H1 (cell line): ENCODE measurements around the gene AURKAIP1. TPM values are rescaled to one million over a fixed set of nuclear protein-coding genes. Genes with fewer than 3 reads are reported as not detected.

Experiments
- CTCF ChIA-PET: fragments of 300-600 bp; sonication (Branson Sonifier 250); formaldehyde crosslinking; loops from one replicate; lab custom pipeline; 2021; ENCODE audit not compliant: partially characterized antibody; lab: Charles Lee
- POLR2A ChIA-PET: fragments of 300-600 bp; sonication (Branson Sonifier 250); formaldehyde crosslinking; loops from one replicate; lab custom pipeline; 2021; ENCODE audit warnings: inconsistent platforms; ENCODE audit not compliant: partially characterized antibody; lab: Charles Lee
- DNase-seq, 2 experiments: peaks; one replicate each; pipeline versions ENCODE4 v3.0.0 to v3.0.0-alpha.2; 2010 to 2022; ENCODE audit warnings: low spot score in 2 of 2, low read depth in 1 of 2, mixed read lengths in 1 of 2
- FAIRE-seq: peaks from 2 replicates; lab custom pipeline; 2011; peaks lifted over from hg19 to GRCh38; lab: Jason Lieb, UNC
- H2AFZ ChIP-seq: 2 replicates; pipeline ENCODE4 v1.8.1; 2012; ENCODE audit warnings: low read length, inconsistent platforms
- H2AK5ac ChIP-seq: 2 replicates; pipeline ENCODE4 v1.6.1; 2013; ENCODE audit warnings: low read depth, low read length
- H2BK120ac ChIP-seq: replicated peaks from 2 replicates; pipeline ENCODE3; 2013; ENCODE audit warnings: low read depth, low read length, inconsistent platforms
- H2BK12ac ChIP-seq: 2 replicates; pipeline ENCODE4 v1.6.1; 2013; ENCODE audit warnings: low read depth, low read length
- H2BK15ac ChIP-seq: 2 replicates; pipeline ENCODE4 v1.6.1; 2013; ENCODE audit warnings: low read length
- H2BK20ac ChIP-seq: 2 replicates; pipeline ENCODE4 v1.6.1; 2013; ENCODE audit warnings: low read length
- H2BK5ac ChIP-seq: 2 replicates; pipeline ENCODE4 v1.6.1; 2013; ENCODE audit warnings: low read depth, low read length
- H3K14ac ChIP-seq: 2 replicates; pipeline ENCODE4 v1.6.1; 2013; ENCODE audit warnings: inconsistent platforms; ENCODE audit not compliant: insufficient read length
- H3K18ac ChIP-seq: 2 replicates; pipeline ENCODE4 v1.6.1; 2013; ENCODE audit warnings: low read length; ENCODE audit errors: extremely low read depth
- H3K23ac ChIP-seq: 2 replicates; pipeline ENCODE4 v1.6.1; 2013; ENCODE audit warnings: inconsistent platforms; ENCODE audit not compliant: insufficient read length
- H3K23me2 ChIP-seq: 2 replicates; pipeline ENCODE4 v1.6.1; 2013; ENCODE audit warnings: low read depth, low read length
- H3K27ac ChIP-seq: 2 replicates; pipeline ENCODE4 v1.6.1; 2011; ENCODE audit warnings: low read depth, low read length, inconsistent platforms
- H3K27me3 ChIP-seq, 4 experiments: replicated peaks in 1 of 4; 1 replicate in 1 of 4; 2 replicates in 3 of 4; pipeline versions ENCODE4 v1.6.1 to v1.8.1; 2011 to 2013; ENCODE audit warnings: low read length in 3 of 4, mild to moderate bottlenecking in 3 of 4, inconsistent platforms in 2 of 4, mixed read lengths in 2 of 4, moderate library complexity in 1 of 4; ENCODE audit not compliant: control insufficient read depth in 3 of 4, insufficient read depth in 3 of 4; ENCODE audit errors: extremely low read depth in 1 of 4
- H3K36me3 ChIP-seq, 4 experiments: 2 replicates each; pipeline versions ENCODE4 v1.6.1 to v1.8.1; 2011 to 2013; ENCODE audit warnings: mild to moderate bottlenecking in 4 of 4, low read length in 3 of 4, moderate library complexity in 2 of 4, control low read depth in 1 of 4, inconsistent platforms in 1 of 4; ENCODE audit not compliant: insufficient read depth in 4 of 4, control insufficient read depth in 2 of 4
- H3K4ac ChIP-seq: replicated peaks from 2 replicates; pipeline ENCODE3; 2013; ENCODE audit warnings: low read length, low read depth, mixed read lengths, inconsistent platforms; ENCODE audit not compliant: insufficient read length
- H3K4me1 ChIP-seq, 4 experiments: replicated peaks in 1 of 4; 1 replicate in 1 of 4; 2 replicates in 3 of 4; pipeline versions ENCODE4 v1.6.1 to v1.8.1; 2011 to 2013; ENCODE audit warnings: low read length in 3 of 4, inconsistent platforms in 2 of 4, mixed read lengths in 1 of 4; ENCODE audit not compliant: insufficient read depth in 4 of 4, control insufficient read depth in 3 of 4
- H3K4me2 ChIP-seq, 2 experiments: 2 replicates each; pipeline versions ENCODE4 v1.6.1 to v1.8.1; 2011 to 2013; ENCODE audit warnings: low read depth in 2 of 2, low read length in 2 of 2, control low read depth in 1 of 2, inconsistent platforms in 1 of 2, mild to moderate bottlenecking in 1 of 2; ENCODE audit not compliant: insufficient read depth in 1 of 2
- H3K4me3 ChIP-seq, 4 experiments: fragments of 200-600, 300-600 bp in 1 of 4; sonication (generic), shearing (Covaris generic), sonication (Bioruptor Twin) in 1 of 4; 2 replicates each; pipeline versions ENCODE4 v1.5.1 to v1.8.1; 2011 to 2016; ENCODE audit warnings: low read length in 4 of 4, low read depth in 3 of 4, control low read depth in 2 of 4, inconsistent platforms in 2 of 4, mild to moderate bottlenecking in 2 of 4, mixed read lengths in 1 of 4, moderate library complexity in 1 of 4; ENCODE audit not compliant: insufficient read depth in 2 of 4; ENCODE audit errors: extremely low read depth in 1 of 4
- H3K56ac ChIP-seq: replicated peaks from 2 replicates; pipeline ENCODE3; 2013; ENCODE audit warnings: low read depth, mild to moderate bottlenecking, mixed read lengths, low read length, inconsistent platforms; ENCODE audit not compliant: insufficient read length
- H3K79me1 ChIP-seq: 2 replicates; pipeline ENCODE4 v1.6.1; 2013; ENCODE audit warnings: low read depth, low read length, control low read depth
- H3K79me2 ChIP-seq, 2 experiments: 2 replicates each; pipeline versions ENCODE4 v1.6.1 to v1.8.1; 2012 to 2013; ENCODE audit warnings: low read length in 2 of 2, mild to moderate bottlenecking in 2 of 2, inconsistent platforms in 1 of 2; ENCODE audit not compliant: insufficient read depth in 2 of 2, control insufficient read depth in 1 of 2
- H3K9ac ChIP-seq, 4 experiments: replicated peaks in 1 of 4; 1 replicate in 1 of 4; 2 replicates in 3 of 4; pipeline versions ENCODE4 v1.6.1 to v1.8.1; 2011 to 2013; ENCODE audit warnings: low read depth in 3 of 4, low read length in 3 of 4, control low read depth in 2 of 4, mild to moderate bottlenecking in 2 of 4, moderate library complexity in 2 of 4, inconsistent platforms in 1 of 4; ENCODE audit errors: extremely low read depth in 1 of 4
- H3K9me3 ChIP-seq, 2 experiments: 2 replicates each; pipeline versions ENCODE4 v1.6.1 to v1.8.1; 2012 to 2013; ENCODE audit warnings: mild to moderate bottlenecking in 2 of 2, moderate library complexity in 2 of 2, control low read depth in 1 of 2, inconsistent platforms in 1 of 2, low read depth in 1 of 2, low read length in 1 of 2, mixed read lengths in 1 of 2; ENCODE audit not compliant: insufficient read depth in 2 of 2
- H4K20me1 ChIP-seq, 2 experiments: replicated peaks in 1 of 2; 2 replicates each; pipeline versions ENCODE3 to v1.8.1; 2011 to 2013; ENCODE audit warnings: inconsistent platforms in 2 of 2, low read length in 2 of 2, mild to moderate bottlenecking in 1 of 2; ENCODE audit not compliant: insufficient read depth in 2 of 2, control insufficient read depth in 1 of 2
- H4K5ac ChIP-seq: 2 replicates; pipeline ENCODE4 v1.6.1; 2013; ENCODE audit warnings: low read length, low read depth, mixed read lengths, inconsistent platforms; ENCODE audit not compliant: insufficient read length
- H4K8ac ChIP-seq: 2 replicates; pipeline ENCODE4 v1.8.0; 2013; ENCODE audit warnings: mild to moderate bottlenecking, moderate library complexity, low read length, inconsistent platforms; ENCODE audit not compliant: insufficient read depth; ENCODE audit errors: extremely low read depth
- H4K91ac ChIP-seq: replicated peaks from 2 replicates; pipeline ENCODE3; 2013; ENCODE audit warnings: low read length, mixed read lengths, inconsistent platforms; ENCODE audit not compliant: insufficient read length
- CBX5 ChIP-seq: fragments of 300-800, 300-1000 bp; sonication (generic); IDR thresholded peaks from 2 replicates; pipeline ENCODE4 v1.7.1; 2016; ENCODE audit warnings: antibody characterized with exemption, low read length, low read depth
- KDM5A ChIP-seq: fragments of 200-600 bp; IDR thresholded peaks from 2 replicates; pipeline ENCODE4 v1.7.1; 2012; ENCODE audit warnings: mild to moderate bottlenecking, low read length, inconsistent platforms, mixed read lengths
- PHF8 ChIP-seq: fragments of 200-600 bp; sonication (generic); conservative IDR thresholded peaks from 2 replicates; pipeline ENCODE4 v1.7.1; 2012; ENCODE audit warnings: low read depth, mild to moderate bottlenecking, inconsistent platforms, low read length, moderate library complexity
- RAD21 ChIP-seq, 2 experiments: IDR thresholded peaks in 1 of 2; conservative IDR thresholded peaks in 1 of 2; 2 replicates each; pipeline ENCODE4 v1.6.1; 2011; ENCODE audit warnings: low read depth in 2 of 2, low read length in 2 of 2, improper control_type of control experiment in 1 of 2, inconsistent platforms in 1 of 2, mild to moderate bottlenecking in 1 of 2, moderate library complexity in 1 of 2
- WGBS, 2 experiments: shearing (Covaris generic) in 1 of 2; methylation state at CpG; one replicate each; pipeline versions ENCODE4 v1.1.6 to v1.1.7; 2013 to 2015; ENCODE audit warnings: low lambda C conversion rate in 2 of 2, mixed read lengths in 2 of 2, inconsistent platforms in 1 of 2, low coverage in 1 of 2, missing lambda C conversion rate in 1 of 2; ENCODE audit not compliant: insufficient replicate concordance in 2 of 2, insufficient coverage in 1 of 2, insufficient read length in 1 of 2; ENCODE audit errors: extremely low coverage in 1 of 2, missing lambda C conversion rate in 1 of 2; 5-methylcytosine and 5-hydroxymethylcytosine counted together
- polyA plus RNA-seq, 7 experiments: library from polyadenylated mRNA; depleted of rRNA in 3 of 7; stranded (reverse) in 5 of 7; unstranded in 2 of 7; fragments of >200 nt in 5 of 7; fragments of 200-250 nt in 2 of 7; gene quantifications; 1 replicate in 5 of 7; 2 replicates in 1 of 7; 4 replicates in 1 of 7; pipeline versions ENCODE4 v1.2.1 to v1.2.3, GENCODE V29; 2011 to 2013; ENCODE audit warnings: missing spikeins in 2 of 7, mixed read lengths in 2 of 7
- total RNA-seq: library from RNA; stranded (reverse); fragmentation: NEBNext Ultra II Directional; extraction: Animal tissue kit (Norgen Biotek cat#: 25700); gene quantifications from 2 replicates; pipeline ENCODE4 v1.2.1, GENCODE V29; 2021
- TF ChIP-seq, protein P1 (sequence below): IDR thresholded peaks from 2 replicates; pipeline ENCODE4 v1.6.1; 2012; ENCODE audit warnings: low read length, inconsistent platforms
- TF ChIP-seq, protein P2 (sequence below), 3 experiments: IDR thresholded peaks; 1 replicate in 2 of 3; 2 replicates in 1 of 3; pipeline versions ENCODE4 v1.5.1 to v1.6.1; 2011; ENCODE audit warnings: low read length in 3 of 3, mild to moderate bottlenecking in 3 of 3, inconsistent platforms in 2 of 3, low read depth in 1 of 3, moderate library complexity in 1 of 3; ENCODE audit not compliant: insufficient read depth in 1 of 3; ENCODE audit errors: control extremely low read depth in 1 of 3

Gene AURKAIP1
- total and polyA plus RNA-seq, 2 of the 8 experiments (the other 6 are each of a cell fraction or from before 2014, with no cell fraction given) = 87.8 to 194 TPM

DNA sequence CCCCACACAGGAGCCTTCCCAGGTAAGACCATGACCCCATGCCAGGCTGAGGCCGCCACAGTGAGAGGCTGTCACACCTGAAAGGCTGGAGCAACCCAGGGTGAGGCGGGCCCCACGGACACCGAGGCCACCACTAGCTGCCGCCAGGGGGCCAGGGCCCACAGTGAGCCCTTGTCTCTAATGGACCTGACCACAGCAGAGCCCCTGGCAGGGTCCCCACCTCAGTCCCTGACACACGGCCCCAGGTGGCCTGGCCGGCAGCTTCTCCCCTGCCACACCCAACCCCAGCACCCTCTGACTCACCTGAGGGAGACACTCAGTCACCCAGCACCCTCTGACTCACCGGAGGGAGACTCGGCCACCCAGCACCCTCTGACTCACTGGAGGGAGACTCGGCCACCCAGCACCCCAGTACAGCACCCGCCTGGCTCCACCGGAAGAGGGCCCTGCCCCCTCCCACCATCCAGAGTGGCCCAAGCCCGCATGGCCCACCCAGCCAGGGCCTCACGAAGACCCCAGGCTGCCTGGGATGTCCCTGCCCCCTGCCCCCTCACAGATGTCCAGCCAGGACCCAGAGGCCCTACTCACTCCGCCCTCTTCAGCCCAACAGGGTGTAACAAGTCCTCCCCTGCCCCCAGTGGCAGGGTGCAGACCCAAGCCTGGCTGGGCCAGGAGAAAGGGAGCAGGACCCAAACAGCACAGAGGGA is 30.2 kb downstream of the AURKAIP1 start:
- no peak overlapping the region for H3K14ac ChIP-seq
- H2BK120ac ChIP-seq = no peak overlapping the region
- peaks cover 0 to 5% of the 10 kb centered on the region in 2 experiments; a peak in 1 of 4 replicates for H3K9me3 ChIP-seq
- H2BK15ac ChIP-seq = no peak overlapping the region
- peaks cover 20 to 47% of the 10 kb centered on the region in 2 experiments for H4K20me1 ChIP-seq
- no peak overlapping the region for H3K4me3 ChIP-seq
- no peak overlapping the region for H3K4ac ChIP-seq
- H3K27ac ChIP-seq = no peak overlapping the region
- no peak overlapping the region for H3K23ac ChIP-seq
- no peak overlapping the region for H3K9ac ChIP-seq
- no peak overlapping the region for H2BK20ac ChIP-seq
- H3K4me2 ChIP-seq = no peak overlapping the region
- H2BK5ac ChIP-seq = no peak overlapping the region
- no peak overlapping the region for H2AK5ac ChIP-seq
- H3K36me3 ChIP-seq = peaks cover 2 to 19% (median 9%) of the 10 kb centered on the region in 4 experiments; a peak in 6 of 8 replicates
- H3K79me1 ChIP-seq = peaks cover 27% of the 10 kb centered on the region
- no peak overlapping the region; the same call in 1 of the 2 replicates for H4K8ac ChIP-seq
- no peak overlapping the region for H3K18ac ChIP-seq
- CTCF ChIA-PET = interaction anchor here (0.9 to 4.4 kb wide), 12 partner anchors 10 to 277 kb away, joined by 3 to 34 read pairs (median 3); no protein-coding TSS in a partner anchor
- FAIRE-seq (no peak), DNase-seq (peak in 1 of 2 experiments; percentile 67)
- no peaks in the 10 kb centered on the region; a peak in 1 of 7 replicates for H3K27me3 ChIP-seq
- no peak overlapping the region for H3K56ac ChIP-seq
- peaks cover 0 to 28% of the 10 kb centered on the region in 2 experiments; a peak in 3 of 4 replicates for H3K79me2 ChIP-seq
- H2AFZ ChIP-seq = no peak overlapping the region
- 92% methylated on average over 15 of the region's 15 CpGs; no CpG with 5 or more reads in 1 of the 2 experiments for WGBS, 2 experiments
- peaks cover 12% of the 10 kb centered on the region; the same call in 1 of the 2 replicates for H3K23me2 ChIP-seq
- POLR2A ChIA-PET = interaction anchor here (0.6 to 3.1 kb wide), 9 partner anchors 8 to 119 kb away, joined by 3 to 12 read pairs (median 5); partner anchors contain the start of gene ANKRD65
- no peak overlapping the region for H4K91ac ChIP-seq
- H3K4me1 ChIP-seq = peaks cover 0 to 16% (median 9%) of the 10 kb centered on the region in 4 experiments; a peak in 5 of 7 replicates
- no peak overlapping the region for H4K5ac ChIP-seq
- H2BK12ac ChIP-seq = no peak overlapping the region
- TF ChIP-seq, protein P1, sequence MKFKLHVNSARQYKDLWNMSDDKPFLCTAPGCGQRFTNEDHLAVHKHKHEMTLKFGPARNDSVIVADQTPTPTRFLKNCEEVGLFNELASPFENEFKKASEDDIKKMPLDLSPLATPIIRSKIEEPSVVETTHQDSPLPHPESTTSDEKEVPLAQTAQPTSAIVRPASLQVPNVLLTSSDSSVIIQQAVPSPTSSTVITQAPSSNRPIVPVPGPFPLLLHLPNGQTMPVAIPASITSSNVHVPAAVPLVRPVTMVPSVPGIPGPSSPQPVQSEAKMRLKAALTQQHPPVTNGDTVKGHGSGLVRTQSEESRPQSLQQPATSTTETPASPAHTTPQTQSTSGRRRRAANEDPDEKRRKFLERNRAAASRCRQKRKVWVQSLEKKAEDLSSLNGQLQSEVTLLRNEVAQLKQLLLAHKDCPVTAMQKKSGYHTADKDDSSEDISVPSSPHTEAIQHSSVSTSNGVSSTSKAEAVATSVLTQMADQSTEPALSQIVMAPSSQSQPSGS = no peak
- TF ChIP-seq, protein P2, sequence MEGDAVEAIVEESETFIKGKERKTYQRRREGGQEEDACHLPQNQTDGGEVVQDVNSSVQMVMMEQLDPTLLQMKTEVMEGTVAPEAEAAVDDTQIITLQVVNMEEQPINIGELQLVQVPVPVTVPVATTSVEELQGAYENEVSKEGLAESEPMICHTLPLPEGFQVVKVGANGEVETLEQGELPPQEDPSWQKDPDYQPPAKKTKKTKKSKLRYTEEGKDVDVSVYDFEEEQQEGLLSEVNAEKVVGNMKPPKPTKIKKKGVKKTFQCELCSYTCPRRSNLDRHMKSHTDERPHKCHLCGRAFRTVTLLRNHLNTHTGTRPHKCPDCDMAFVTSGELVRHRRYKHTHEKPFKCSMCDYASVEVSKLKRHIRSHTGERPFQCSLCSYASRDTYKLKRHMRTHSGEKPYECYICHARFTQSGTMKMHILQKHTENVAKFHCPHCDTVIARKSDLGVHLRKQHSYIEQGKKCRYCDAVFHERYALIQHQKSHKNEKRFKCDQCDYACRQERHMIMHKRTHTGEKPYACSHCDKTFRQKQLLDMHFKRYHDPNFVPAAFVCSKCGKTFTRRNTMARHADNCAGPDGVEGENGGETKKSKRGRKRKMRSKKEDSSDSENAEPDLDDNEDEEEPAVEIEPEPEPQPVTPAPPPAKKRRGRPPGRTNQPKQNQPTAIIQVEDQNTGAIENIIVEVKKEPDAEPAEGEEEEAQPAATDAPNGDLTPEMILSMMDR (IDR thresholded peaks at IDR 0.05; ENCODE audit: control extremely low read depth in 1 of 3, insufficient read depth in 1 of 3, low read depth in 1 of 3, low read length in 3 of 3) = peak in 2 of 3 experiments; percentile 44 to 56; a peak in 3 of 4 replicates
- peak in 1 of 2 experiments; percentile 31; a peak in 1 of 4 replicates for TF ChIP-seq RAD21 (IDR thresholded peaks at IDR 0.05 in 1 of 2, conservative IDR thresholded peaks at IDR 0.05 in 1 of 2; ENCODE audit: low read depth in 2 of 2, low read length in 2 of 2)
- TF ChIP-seq PHF8 = no peak
- TF ChIP-seq CBX5 = no peak
- TF ChIP-seq KDM5A = no peak
